Liver (tissue), 9 donors: ENCODE measurements around the gene PLAU. TPM values are rescaled to one million over a fixed set of nuclear protein-coding genes. Genes with fewer than 3 reads are reported as not detected.

Experiments
- DNase-seq: peaks from one replicate; pipeline ENCODE4 v3.0.0-alpha.2; 2017; ENCODE audit warnings: low spot score
- H3K27ac ChIP-seq, 2 donors: one replicate each; pipeline ENCODE4 v1.7.0; 2013; ENCODE audit warnings: inconsistent platforms in 2 of 2, low read length in 2 of 2, control low read depth in 1 of 2, low read depth in 1 of 2, mild to moderate bottlenecking in 1 of 2
- H3K27me3 ChIP-seq, 4 donors: one replicate each; pipeline versions ENCODE4 v1.6.1 to v1.7.0; 2013; ENCODE audit warnings: low read length in 3 of 4, inconsistent platforms in 1 of 4, mild to moderate bottlenecking in 1 of 4, moderate library complexity in 1 of 4; ENCODE audit not compliant: control insufficient read depth in 4 of 4, insufficient read depth in 4 of 4
- H3K36me3 ChIP-seq, 4 donors: one replicate each; pipeline versions ENCODE4 v1.6.1 to v1.7.0; 2013; ENCODE audit warnings: low read length in 3 of 4, mild to moderate bottlenecking in 3 of 4, low read depth in 1 of 4, moderate library complexity in 1 of 4; ENCODE audit not compliant: control insufficient read depth in 4 of 4, insufficient read depth in 3 of 4
- H3K4me1 ChIP-seq, 4 donors: one replicate each; pipeline versions ENCODE4 v1.6.1 to v1.7.0; 2013; ENCODE audit warnings: low read length in 3 of 4, mild to moderate bottlenecking in 3 of 4, moderate library complexity in 1 of 4; ENCODE audit not compliant: control insufficient read depth in 4 of 4, insufficient read depth in 4 of 4
- H3K4me3 ChIP-seq, 3 donors: one replicate each; pipeline versions ENCODE4 v1.6.1 to v1.7.0; 2013; ENCODE audit warnings: low read length in 3 of 3, control low read depth in 1 of 3, low read depth in 1 of 3, mild to moderate bottlenecking in 1 of 3
- H3K9ac ChIP-seq, 2 donors: one replicate each; pipeline ENCODE4 v1.7.0; 2013; ENCODE audit warnings: low read length in 2 of 2, mild to moderate bottlenecking in 2 of 2, moderate library complexity in 2 of 2, control low read depth in 1 of 2, low read depth in 1 of 2
- H3K9me3 ChIP-seq, 4 donors: one replicate each; pipeline versions ENCODE4 v1.6.1 to v1.7.0; 2013; ENCODE audit warnings: low read length in 3 of 4; ENCODE audit not compliant: control insufficient read depth in 4 of 4
- FOXA1 ChIP-seq: IDR thresholded peaks from 2 replicates; pipeline ENCODE4 v1.6.1; 2016; ENCODE audit warnings: antibody characterized with exemption
- FOXA2 ChIP-seq: IDR thresholded peaks from 2 replicates; pipeline ENCODE4 v1.6.1; 2016; ENCODE audit warnings: antibody characterized with exemption
- GABPA ChIP-seq, 2 donors: IDR thresholded peaks in 1 of 2; conservative IDR thresholded peaks in 1 of 2; 2 replicates each; pipeline ENCODE4 v1.6.1; 2016; ENCODE audit warnings: antibody characterized with exemption in 2 of 2, mild to moderate bottlenecking in 1 of 2, moderate library complexity in 1 of 2
- HNF4A ChIP-seq, 2 donors: conservative IDR thresholded peaks; 2 replicates each; pipeline ENCODE4 v1.6.1; 2016; ENCODE audit warnings: antibody characterized with exemption in 2 of 2, mild to moderate bottlenecking in 2 of 2
- HNF4G ChIP-seq: IDR thresholded peaks from 2 replicates; pipeline ENCODE4 v1.6.1; 2016; ENCODE audit warnings: antibody characterized with exemption
- JUND ChIP-seq, 2 donors: IDR thresholded peaks; 2 replicates each; pipeline ENCODE4 v1.6.1; 2016; ENCODE audit warnings: antibody characterized with exemption in 2 of 2
- MAX ChIP-seq: IDR thresholded peaks from 2 replicates; pipeline ENCODE4 v1.6.1; 2016; ENCODE audit warnings: antibody characterized with exemption
- REST ChIP-seq: IDR thresholded peaks from 2 replicates; pipeline ENCODE4 v1.6.1; 2016; ENCODE audit warnings: antibody characterized with exemption, mild to moderate bottlenecking
- RXRA ChIP-seq, 2 donors: IDR thresholded peaks; 2 replicates each; pipeline ENCODE4 v1.6.1; 2017 to 2018; ENCODE audit warnings: antibody characterized with exemption in 2 of 2, mild to moderate bottlenecking in 1 of 2
- SP1 ChIP-seq: IDR thresholded peaks from 2 replicates; pipeline ENCODE4 v1.6.1; 2018; ENCODE audit warnings: antibody characterized with exemption, mild to moderate bottlenecking
- YY1 ChIP-seq: IDR thresholded peaks from 2 replicates; pipeline ENCODE4 v1.6.1; 2016; ENCODE audit warnings: antibody characterized with exemption, mild to moderate bottlenecking
- ZBTB33 ChIP-seq: IDR thresholded peaks from 2 replicates; pipeline ENCODE4 v1.6.1; 2016; ENCODE audit warnings: antibody characterized with exemption
- WGBS: extraction: QIAGEN DNeasy Blood & Tissue Kit; methylation state at CpG from one replicate; pipeline ENCODE4 v1.1.7; 2013; 5-methylcytosine and 5-hydroxymethylcytosine counted together
- polyA plus RNA-seq, 2 donors: library from polyadenylated mRNA; stranded (reverse) in 1 of 2; unstranded in 1 of 2; fragments of 200-250 nt in 1 of 2; fragments of >200 nt in 1 of 2; fragmentation: Nextera tagmentation in 1 of 2; extraction: Ambion mirVana in 1 of 2; gene quantifications; one replicate each; pipeline versions ENCODE4 v1.2.1 to v1.2.3, GENCODE V29; 2013 to 2015
- total RNA-seq, 2 donors: library from RNA; depleted of rRNA; stranded (reverse); fragments of >200 nt; gene quantifications; one replicate each; pipeline ENCODE4 v1.2.3, GENCODE V29; 2014
- TF ChIP-seq, protein P1 (sequence below): IDR thresholded peaks from 2 replicates; pipeline ENCODE4 v1.6.1; 2016; ENCODE audit warnings: antibody characterized with exemption
- TF ChIP-seq, protein P2 (sequence below): fragments of 150-350 bp; IDR thresholded peaks from 2 replicates; pipeline ENCODE4 v1.5.1; 2017; ENCODE audit warnings: improper control_type of control experiment, low read depth, low read length; ENCODE audit not compliant: missing input control
- donor health status: healthy.
- donor health status: healthy.
- donor health status: healthy.
- donor health status: healthy.
- donor health status: healthy.

PLAU gene
- total and polyA plus RNA-seq, 4 donors: 0.40 to 1.0 (median 0.79) TPM

GRCh38 chr10:73911553-73912004 is 647 bp downstream of the PLAU start:
- Histone ChIP-seq H3K4me3 (peak overlapping the region; percentile 35 to 53 (median 44)), H3K36me3 (no peaks in the 10 kb centered on the region), H3K9me3 (no peaks in the 10 kb centered on the region), H3K27me3 (no peaks in the 10 kb centered on the region), H3K27ac (peak overlapping the region; percentile 21 to 47), H3K9ac (no peak overlapping the region), H3K4me1 (peaks cover 4 to 20% (median 13%) of the 10 kb centered on the region in 4 donors)
- no peak for DNase-seq
- TF ChIP-seq, protein P1, sequence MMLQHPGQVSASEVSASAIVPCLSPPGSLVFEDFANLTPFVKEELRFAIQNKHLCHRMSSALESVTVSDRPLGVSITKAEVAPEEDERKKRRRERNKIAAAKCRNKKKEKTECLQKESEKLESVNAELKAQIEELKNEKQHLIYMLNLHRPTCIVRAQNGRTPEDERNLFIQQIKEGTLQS: no peak
- no peak for TF ChIP-seq FOXA1
- no peak for TF ChIP-seq RXRA (IDR thresholded peaks at IDR 0.05)
- TF ChIP-seq, protein P2, sequence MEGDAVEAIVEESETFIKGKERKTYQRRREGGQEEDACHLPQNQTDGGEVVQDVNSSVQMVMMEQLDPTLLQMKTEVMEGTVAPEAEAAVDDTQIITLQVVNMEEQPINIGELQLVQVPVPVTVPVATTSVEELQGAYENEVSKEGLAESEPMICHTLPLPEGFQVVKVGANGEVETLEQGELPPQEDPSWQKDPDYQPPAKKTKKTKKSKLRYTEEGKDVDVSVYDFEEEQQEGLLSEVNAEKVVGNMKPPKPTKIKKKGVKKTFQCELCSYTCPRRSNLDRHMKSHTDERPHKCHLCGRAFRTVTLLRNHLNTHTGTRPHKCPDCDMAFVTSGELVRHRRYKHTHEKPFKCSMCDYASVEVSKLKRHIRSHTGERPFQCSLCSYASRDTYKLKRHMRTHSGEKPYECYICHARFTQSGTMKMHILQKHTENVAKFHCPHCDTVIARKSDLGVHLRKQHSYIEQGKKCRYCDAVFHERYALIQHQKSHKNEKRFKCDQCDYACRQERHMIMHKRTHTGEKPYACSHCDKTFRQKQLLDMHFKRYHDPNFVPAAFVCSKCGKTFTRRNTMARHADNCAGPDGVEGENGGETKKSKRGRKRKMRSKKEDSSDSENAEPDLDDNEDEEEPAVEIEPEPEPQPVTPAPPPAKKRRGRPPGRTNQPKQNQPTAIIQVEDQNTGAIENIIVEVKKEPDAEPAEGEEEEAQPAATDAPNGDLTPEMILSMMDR: no peak
- TF ChIP-seq REST: no peak
- no peak for TF ChIP-seq YY1
- TF ChIP-seq GABPA (IDR thresholded peaks at IDR 0.05 in 1 of 2, conservative IDR thresholded peaks at IDR 0.05 in 1 of 2): no peak
- TF ChIP-seq ZBTB33: no peak
- TF ChIP-seq HNF4G: no peak
- 19% methylated on average over 14 of the region's 14 CpGs for WGBS

- Histone ChIP-seq H3K36me3 (no peaks in the 10 kb centered on the region), H3K9me3 (peaks cover 0 to 2% (median 0%) of the 10 kb centered on the region in 4 donors), H3K27me3 (no peaks in the 10 kb centered on the region), H3K4me3 (no peak overlapping the region), H3K4me1 (peaks cover 4 to 19% (median 13%) of the 10 kb centered on the region in 4 donors), H3K27ac (no peak overlapping the region), H3K9ac (no peak overlapping the region)
- TF ChIP-seq MAX (no peak), REST (no peak), SP1 (no peak), FOXA1 (no peak), ZBTB33 (no peak), HNF4A (conservative IDR thresholded peaks at IDR 0.05) (no peak), FOXA2 (no peak), JUND (IDR thresholded peaks at IDR 0.05) (no peak)
- TF ChIP-seq, protein P2: no peak
- 87% methylated on average over 10 of the region's 10 CpGs for WGBS
- no peak for DNase-seq
Observed at GRCh38 chr10:73914036-73914435, 3.1 kb downstream of the PLAU start.
